Stimulated activated CD4-positive, alpha-beta T cell treated with anti-CD3 and anti-CD28 coated beads, Interleukin-4, amount 100 ng/mL, for 4 hours (primary cell): ENCODE results near the gene MRPL42.
A peak's percentile ranks its signal among the peaks of the same experiment; 100 is the strongest.
"Not testable (repeated sequence)": the region's sequence is repeated elsewhere in the genome, so short reads cannot be mapped to it uniquely, and the experiment has no call there.

Experiments used
- DNase-seq, 2 experiments: peaks; one replicate each; pipeline ENCODE4 v3.0.0-alpha.2; 2020

MRPL42 gene

GRCh38 chr12:93447555-93448290 is 19.6 kb upstream of the MRPL42 start:
- peak in 1 of 2 experiments; percentile 46 for DNase-seq

- DNase-seq: no peak
These were observed 18.5 kb upstream of the MRPL42 start for GRCh38 chr12:93448796-93449195.

GRCh38 chr12:93449277-93449676 is 18.0 kb upstream of the MRPL42 start:
- no peak for DNase-seq

GRCh38 chr12:93451423-93452158 is 15.7 kb upstream of the MRPL42 start:
- DNase-seq: no peak

GRCh38 chr12:93453633-93454032 is 13.7 kb upstream of the MRPL42 start:
- no peak for DNase-seq

GRCh38 chr12:93456077-93456476 is 11.2 kb upstream of the MRPL42 start:
- DNase-seq: no peak

GRCh38 chr12:93459097-93459496 is 8.2 kb upstream of the MRPL42 start:
- no peak for DNase-seq

- no peak for DNase-seq
These were observed 7.3 kb upstream of the MRPL42 start for GRCh38 chr12:93460003-93460402.

GRCh38 chr12:93460902-93461301 is 6.4 kb upstream of the MRPL42 start:
- DNase-seq: no peak

GRCh38 chr12:93461503-93461902 is 5.8 kb upstream of the MRPL42 start:
- peak in 1 of 2 experiments; percentile 65 for DNase-seq

- no peak for DNase-seq
These were observed 1.5 kb upstream of the MRPL42 start for GRCh38 chr12:93465841-93466240.

- DNase-seq: no peak
These were observed 526 bp upstream of the MRPL42 start for GRCh38 chr12:93466625-93467350.

- DNase-seq: no peak
These were observed 676 bp downstream of the MRPL42 start for GRCh38 chr12:93468008-93468371.

- no peak for DNase-seq
These were observed 2.1 kb downstream of the MRPL42 start for GRCh38 chr12:93469386-93469785.

GRCh38 chr12:93476555-93476954 is 9.2 kb downstream of the MRPL42 start:
- DNase-seq: no peak

- no peak for DNase-seq
These were observed 15.4 kb downstream of the MRPL42 start for GRCh38 chr12:93482721-93483120.

GRCh38 chr12:93483151-93483807 is 16.0 kb downstream of the MRPL42 start:
- no peak for DNase-seq

- no peak for DNase-seq
These were observed 17.1 kb downstream of the MRPL42 start for GRCh38 chr12:93484315-93484981.

GRCh38 chr12:93492808-93493207 is 25.5 kb downstream of the MRPL42 start:
- not testable (repeated sequence) for DNase-seq

GRCh38 chr12:93494096-93494495 is 26.8 kb downstream of the MRPL42 start:
- no peak for DNase-seq

- DNase-seq: no peak
These were observed 30.1 kb downstream of the MRPL42 start for GRCh38 chr12:93497456-93497855.

- not testable (repeated sequence) for DNase-seq
These were observed 31.5 kb downstream of the MRPL42 start for GRCh38 chr12:93498813-93499212.

- DNase-seq: no peak
These were observed 32.9 kb downstream of the MRPL42 start for GRCh38 chr12:93500201-93500600.
